Aorta (tissue), 5 donors: Measurements from ENCODE around the gene TUB. TPM values are rescaled to one million over a fixed set of nuclear protein-coding genes. Genes with fewer than 3 reads are reported as not detected.

ENCODE experiments used
- ATAC-seq: fragments of 200-7000 bp; cut with Tn5 transposase; one replicate; pipeline ENCODE4 v1.9.1; 2022; ENCODE audit warnings: moderate library complexity; ENCODE audit not compliant: low FRiP score
- DNase-seq, 2 donors: peaks; one replicate each; pipeline ENCODE4 v3.0.0-alpha.2; 2020
- H3K27ac ChIP-seq, 2 donors: one replicate each; pipeline ENCODE4 v1.5.1; 2013; ENCODE audit warnings: low read length in 2 of 2, mild to moderate bottlenecking in 2 of 2, moderate library complexity in 2 of 2, control low read depth in 1 of 2, inconsistent platforms in 1 of 2, low read depth in 1 of 2
- H3K27me3 ChIP-seq, 2 donors: one replicate each; pipeline ENCODE4 v1.6.1; 2013; ENCODE audit warnings: control low read depth in 1 of 2, low read length in 1 of 2, mild to moderate bottlenecking in 1 of 2, moderate library complexity in 1 of 2; ENCODE audit not compliant: insufficient read depth in 2 of 2, control insufficient read depth in 1 of 2
- H3K36me3 ChIP-seq, 2 donors: one replicate each; pipeline ENCODE4 v1.6.1; 2013; ENCODE audit warnings: control low read depth in 1 of 2, low read length in 1 of 2, mild to moderate bottlenecking in 1 of 2; ENCODE audit not compliant: insufficient read depth in 2 of 2, control insufficient read depth in 1 of 2
- H3K4me1 ChIP-seq, 2 donors: one replicate each; pipeline ENCODE4 v1.6.1; 2013; ENCODE audit warnings: low read length in 2 of 2, control low read depth in 1 of 2, mild to moderate bottlenecking in 1 of 2, moderate library complexity in 1 of 2; ENCODE audit not compliant: insufficient read depth in 2 of 2, control insufficient read depth in 1 of 2
- H3K4me3 ChIP-seq, 2 donors: one replicate each; pipeline ENCODE4 v1.5.1; 2013; ENCODE audit warnings: low read length in 2 of 2, control low read depth in 1 of 2, mild to moderate bottlenecking in 1 of 2
- H3K9me3 ChIP-seq: one replicate; pipeline ENCODE4 v1.6.1; 2013; ENCODE audit warnings: mild to moderate bottlenecking, low read length; ENCODE audit not compliant: control insufficient read depth
- WGBS, 2 donors: extraction: QIAGEN DNeasy Blood & Tissue Kit; methylation state at CpG; one replicate each; pipeline ENCODE4 v1.1.7; 2013; 5-methylcytosine and 5-hydroxymethylcytosine counted together
- intact Hi-C, 2 donors: fragments of 100-400 bp; cut with DNase I; formaldehyde crosslinking; loops; one replicate each; pipeline versions ENCODE4 v1.14.2 to v1.15.0; 2022
- polyA plus RNA-seq, 2 donors: library from polyadenylated mRNA; stranded (reverse); fragments of 200-250 nt; gene quantifications; one replicate each; pipeline ENCODE4 v1.2.3, GENCODE V29; 2013
- total RNA-seq, 2 donors: library from RNA; stranded (reverse); fragmentation: NEBNext Ultra II Directional; extraction: Animal tissue kit (Norgen Biotek cat#: 25700); gene quantifications; one replicate each; pipeline ENCODE4 v1.2.1, GENCODE V29; 2021
- donor health status: healthy with polysubstance abuse.
- donor health status: Bipolar disorder and iron deficiency.
- donor health status: DM: no; HTN: no; CAD: no.
- donor health status: DM: no; HTN: no; CAD: no.
- donor health status: DM: yes; HTN: yes; CAD: no.

The TUB gene
- total and polyA plus RNA-seq, 4 donors: 1.5 to 12.9 (median 5.0) TPM

DNA sequence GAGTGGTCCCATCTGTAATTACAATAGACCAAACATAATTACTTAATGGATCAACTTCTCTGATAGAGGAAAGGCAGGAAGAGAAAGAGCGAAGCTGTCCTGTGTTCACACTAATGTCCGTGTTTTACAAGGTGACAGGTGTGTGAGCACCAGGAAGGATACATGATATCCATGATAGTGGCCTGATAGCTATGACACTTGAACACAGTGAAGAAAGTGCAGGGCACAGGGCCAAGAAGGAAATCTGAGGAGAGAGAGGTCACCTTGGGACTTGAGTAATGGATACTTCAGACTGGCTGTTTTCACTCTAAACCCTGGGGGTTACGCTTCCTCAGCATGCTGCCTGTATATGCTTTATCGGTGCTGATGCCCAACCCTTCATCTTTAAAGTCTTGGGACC, 29.4 kb downstream of the TUB start:
- Histone ChIP-seq H3K9me3 (no peaks in the 10 kb centered on the region), H3K4me3 (no peak overlapping the region), H3K27ac (no peak overlapping the region), H3K4me1 (no peaks in the 10 kb centered on the region), H3K36me3 (peaks cover 5% of the 10 kb centered on the region in 2 donors), H3K27me3 (no peaks in the 10 kb centered on the region)
- ATAC-seq (no peak), DNase-seq (no peak)
- intact Hi-C loops: no loop called here
- WGBS, 2 donors: 90 to 91% methylated on average over 4 of the region's 4 CpGs

GRCh38 chr11:8111636-8112035, 30.6 kb downstream of the TUB start:
- intact Hi-C loops: no loop called here
- DNase-seq (no peak), ATAC-seq (no peak)
- WGBS, 2 donors: 70 to 77% methylated on average over 8 of the region's 8 CpGs
- Histone ChIP-seq H3K9me3 (no peaks in the 10 kb centered on the region), H3K27me3 (no peaks in the 10 kb centered on the region), H3K4me1 (no peaks in the 10 kb centered on the region), H3K36me3 (peaks cover 3 to 5% of the 10 kb centered on the region in 2 donors), H3K4me3 (no peak overlapping the region), H3K27ac (no peak overlapping the region)

- no peak overlapping the region for H3K27ac ChIP-seq
- WGBS, 2 donors: 72 to 74% methylated on average over 1 of the region's 1 CpG
Observed at GRCh38 chr11:8122173-8122764, 41.3 kb downstream of the TUB start.

DNA sequence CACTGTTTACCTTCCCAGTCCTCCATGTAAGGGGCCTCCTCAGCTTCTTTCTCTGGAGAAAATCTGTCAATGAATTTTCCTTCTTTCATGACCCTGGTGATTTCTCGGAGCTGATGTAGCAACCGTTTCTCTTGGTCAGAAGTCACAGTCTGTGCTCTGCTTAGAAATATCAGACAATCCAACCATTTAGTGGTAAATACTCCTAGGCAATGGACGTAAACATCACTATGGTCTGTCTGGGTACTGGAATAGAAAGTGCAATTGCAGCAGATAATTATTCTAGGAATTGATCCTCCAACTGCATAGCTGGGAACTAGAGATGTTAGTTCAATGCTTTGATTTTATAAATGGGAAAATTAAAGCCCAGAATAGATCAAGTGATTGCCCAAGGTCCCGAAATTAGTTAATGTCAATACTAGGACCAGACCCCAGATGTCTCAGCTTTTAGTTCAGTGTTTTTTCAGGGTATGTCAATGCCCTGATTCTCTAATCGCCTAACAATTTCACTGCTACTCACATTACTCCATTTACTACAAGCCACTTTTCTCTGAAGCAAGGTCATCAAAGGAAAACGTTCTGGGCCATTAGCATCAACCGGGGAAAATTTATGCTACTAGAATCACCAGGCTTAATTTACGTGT, 45.8 kb downstream of the TUB start:
- intact Hi-C loops: no loop called here
- DNase-seq (no peak), ATAC-seq (no peak)
- WGBS, 2 donors: 27 to 37% methylated on average over 8 of the region's 8 CpGs
- Histone ChIP-seq H3K36me3 (no peaks in the 10 kb centered on the region), H3K9me3 (no peaks in the 10 kb centered on the region), H3K4me1 (no peaks in the 10 kb centered on the region), H3K27ac (no peak overlapping the region), H3K27me3 (no peaks in the 10 kb centered on the region), H3K4me3 (no peak overlapping the region)

More at GRCh38 chr11:8122173-8122764, 41.3 kb downstream of the TUB start:
- H3K27me3 ChIP-seq: no peaks in the 10 kb centered on the region
- no peaks in the 10 kb centered on the region for H3K36me3 ChIP-seq
- H3K4me3 ChIP-seq: no peak overlapping the region
- ATAC-seq (no peak), DNase-seq (no peak)
- intact Hi-C loops: no loop called here
- no peaks in the 10 kb centered on the region for H3K9me3 ChIP-seq
- no peaks in the 10 kb centered on the region for H3K4me1 ChIP-seq

GRCh38 chr11:8127447-8127846, 46.4 kb downstream of the TUB start:
- ATAC-seq (no peak), DNase-seq (no peak)
- H3K36me3 ChIP-seq: no peaks in the 10 kb centered on the region
- WGBS, 2 donors: 40 to 41% methylated on average over 2 of the region's 2 CpGs
- no peaks in the 10 kb centered on the region for H3K27me3 ChIP-seq
- H3K4me1 ChIP-seq: no peaks in the 10 kb centered on the region
- no peak overlapping the region for H3K27ac ChIP-seq
- no peaks in the 10 kb centered on the region for H3K9me3 ChIP-seq
- intact Hi-C loops: no loop called here
- no peak overlapping the region for H3K4me3 ChIP-seq

DNA sequence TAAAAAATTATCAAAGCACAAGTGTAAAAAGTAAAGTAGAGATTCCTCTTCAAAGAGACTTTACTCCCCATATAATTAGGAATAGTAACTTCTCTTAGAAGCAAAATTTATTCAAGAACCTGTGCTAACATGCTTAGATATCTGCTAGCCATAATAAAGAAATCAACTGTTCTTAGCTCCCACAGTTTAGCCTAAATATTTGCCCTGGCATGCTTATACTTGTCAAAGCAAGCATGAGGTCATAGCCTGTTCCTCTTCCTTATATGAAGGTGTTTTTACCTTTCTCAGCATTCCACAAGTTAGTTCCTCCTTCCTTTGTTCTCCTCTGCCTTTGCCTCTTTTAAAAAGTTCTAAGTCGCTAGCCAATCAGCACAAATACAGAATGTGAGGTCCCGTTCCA, 57.5 kb downstream of the TUB start:
- H3K27ac ChIP-seq: no peak overlapping the region
- intact Hi-C loops: no loop called here
- H3K4me3 ChIP-seq: no peak overlapping the region
- 86 to 90% methylated on average over 2 of the region's 2 CpGs for WGBS, 2 donors
- ATAC-seq (no peak), DNase-seq (no peak)
- no peaks in the 10 kb centered on the region for H3K27me3 ChIP-seq
- peaks cover 2% of the 10 kb centered on the region for H3K9me3 ChIP-seq
- no peaks in the 10 kb centered on the region for H3K4me1 ChIP-seq
- H3K36me3 ChIP-seq: peaks cover 0 to 5% of the 10 kb centered on the region in 2 donors

DNA sequence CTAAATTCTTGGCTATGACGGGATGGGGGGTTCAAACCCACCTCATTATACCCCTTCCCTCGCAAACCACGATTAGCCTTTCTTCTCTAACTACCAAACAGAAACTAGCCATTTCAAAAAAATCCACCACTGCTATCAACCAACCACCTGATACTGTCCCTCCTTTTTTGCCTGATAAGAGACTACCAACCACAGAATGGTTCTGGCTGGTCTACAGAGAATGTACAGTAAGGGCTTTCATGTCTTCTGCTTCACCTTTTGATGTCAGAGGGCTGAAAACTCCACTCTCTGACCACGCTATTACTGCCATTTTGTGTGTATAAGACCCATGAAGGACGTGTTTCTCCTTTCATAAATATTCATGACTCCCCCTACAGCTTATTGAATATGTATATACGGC, 68.7 kb downstream of the TUB start:
- H3K27me3 ChIP-seq: no peaks in the 10 kb centered on the region
- H3K9me3 ChIP-seq: no peaks in the 10 kb centered on the region
- 81 to 83% methylated on average over 6 of the region's 6 CpGs for WGBS, 2 donors
- no peaks in the 10 kb centered on the region for H3K4me1 ChIP-seq
- H3K36me3 ChIP-seq: no peaks in the 10 kb centered on the region
- ATAC-seq (no peak), DNase-seq (no peak)
- intact Hi-C loops: no loop called here
- no peak overlapping the region for H3K27ac ChIP-seq
- H3K4me3 ChIP-seq: no peak overlapping the region

Other genes starting within 250 kb of the TUB start
- not detected for gene OR10A6, start 149.9 kb upstream of the TUB start, total RNA-seq
- gene OR10A6, start 149.9 kb upstream of the TUB start, polyA plus RNA-seq: not detected
- gene OR10A3, start 139.5 kb upstream of the TUB start, total RNA-seq: not detected
- not detected for gene OR10A3, start 139.5 kb upstream of the TUB start, polyA plus RNA-seq
- gene NLRP10, start 115.8 kb upstream of the TUB start, total RNA-seq: not detected
- not detected for gene NLRP10, start 115.8 kb upstream of the TUB start, polyA plus RNA-seq
- 100 to 1,000 TPM; 156 to 183 TPM for gene EIF3F, start 93.9 kb upstream of the TUB start, total RNA-seq
- gene EIF3F, start 93.9 kb upstream of the TUB start, polyA plus RNA-seq: 100 to 1,000 TPM; 258 to 486 TPM
- 10 to 100 TPM in 1 of 2 donors, 1 to 10 TPM in 1; 7.8 to 13.1 TPM for gene RIC3, start 87.8 kb downstream of the TUB start, total RNA-seq
- 1 to 10 TPM; 2.9 to 8.3 TPM for gene RIC3, start 87.8 kb downstream of the TUB start, polyA plus RNA-seq
- not detected for gene LMO1, start 182.7 kb downstream of the TUB start, total RNA-seq
- gene LMO1, start 182.7 kb downstream of the TUB start, polyA plus RNA-seq: not detected